SJCRH30 (cell line): Measurements from ENCODE around the gene RPTOR. TPM values are rescaled to one million over a fixed set of nuclear protein-coding genes. Genes with fewer than 3 reads are reported as not detected.

ENCODE experiments used
- DNase-seq, 2 experiments: peaks; one replicate each; pipeline ENCODE4 v3.0.0-alpha.2; 2015 to 2020
- H3K27ac ChIP-seq: fragments of 250-450 bp; sonication (Bioruptor Pico); 2 replicates; pipeline ENCODE4 v1.5.1; 2020; ENCODE audit warnings: mild to moderate bottlenecking, moderate library complexity
- H3K27me3 ChIP-seq: fragments of 250-450 bp; sonication (Bioruptor Pico); 2 replicates; pipeline ENCODE4 v1.5.1; 2020; ENCODE audit warnings: mild to moderate bottlenecking, moderate library complexity
- H3K36me3 ChIP-seq: fragments of 250-450 bp; sonication (Bioruptor Pico); 2 replicates; pipeline ENCODE4 v1.5.1; 2020; ENCODE audit warnings: mild to moderate bottlenecking, moderate library complexity
- H3K4me1 ChIP-seq: fragments of 250-450 bp; sonication (Bioruptor Pico); 2 replicates; pipeline ENCODE4 v1.5.1; 2020; ENCODE audit warnings: mild to moderate bottlenecking, moderate library complexity
- H3K4me3 ChIP-seq: fragments of 250-450 bp; sonication (Bioruptor Pico); 2 replicates; pipeline ENCODE4 v1.5.1; 2020; ENCODE audit warnings: mild to moderate bottlenecking, moderate library complexity
- H3K9me3 ChIP-seq: fragments of 250-450 bp; sonication (Bioruptor Pico); replicated peaks from 2 replicates; pipeline ENCODE4 v1.5.1; 2020; ENCODE audit warnings: mild to moderate bottlenecking, moderate library complexity
- total RNA-seq: library from RNA; depleted of rRNA; stranded (reverse); fragments of >200 nt; shearing (Covaris generic); gene quantifications from 2 replicates; pipeline ENCODE4 v1.2.3, GENCODE V29; 2014

The RPTOR gene
- total RNA-seq, 1 experiment from 2014 or later = 43.6 TPM

- Histone ChIP-seq H3K36me3 (no peaks in the 10 kb centered on the region), H3K9me3 (peaks cover 6% of the 10 kb centered on the region; the same call in 1 of the 2 replicates), H3K27me3 (no peaks in the 10 kb centered on the region), H3K27ac (no peak overlapping the region), H3K4me1 (peaks cover 14% of the 10 kb centered on the region), H3K4me3 (no peak overlapping the region)
- DNase-seq = no peak
These were observed 56.5 kb downstream of the RPTOR start for GRCh38 chr17:80601146-80601545.

- H3K4me3 ChIP-seq = no peak overlapping the region
- no peak overlapping the region for H3K27ac ChIP-seq
- no peaks in the 10 kb centered on the region for H3K4me1 ChIP-seq
- H3K9me3 ChIP-seq = peaks cover 6% of the 10 kb centered on the region; the same call in 1 of the 2 replicates
- H3K27me3 ChIP-seq = no peaks in the 10 kb centered on the region
- no peaks in the 10 kb centered on the region for H3K36me3 ChIP-seq
- DNase-seq = no peak
These were observed 58.8 kb downstream of the RPTOR start for GRCh38 chr17:80603396-80603795.

GRCh38 chr17:80604009-80604669 is 59.5 kb downstream of the RPTOR start:
- no peaks in the 10 kb centered on the region for H3K36me3 ChIP-seq
- H3K9me3 ChIP-seq = peaks cover 6% of the 10 kb centered on the region; the same call in 1 of the 2 replicates
- H3K4me3 ChIP-seq = no peak overlapping the region
- H3K27ac ChIP-seq = no peak overlapping the region
- H3K27me3 ChIP-seq = no peaks in the 10 kb centered on the region
- no peak for DNase-seq
- no peaks in the 10 kb centered on the region for H3K4me1 ChIP-seq

GRCh38 chr17:80604670-80605010 is 60.0 kb downstream of the RPTOR start:
- Histone ChIP-seq H3K4me1 (no peaks in the 10 kb centered on the region), H3K36me3 (no peaks in the 10 kb centered on the region), H3K4me3 (no peak overlapping the region), H3K9me3 (peaks cover 6% of the 10 kb centered on the region; the same call in 1 of the 2 replicates), H3K27me3 (no peaks in the 10 kb centered on the region), H3K27ac (no peak overlapping the region)
- no peak for DNase-seq

GRCh38 chr17:80605326-80606066 is 60.9 kb downstream of the RPTOR start:
- H3K36me3 ChIP-seq = no peaks in the 10 kb centered on the region; the same call in 1 of the 2 replicates
- H3K27me3 ChIP-seq = no peaks in the 10 kb centered on the region
- no peak overlapping the region for H3K4me3 ChIP-seq
- no peak for DNase-seq
- no peaks in the 10 kb centered on the region for H3K4me1 ChIP-seq
- no peak overlapping the region for H3K27ac ChIP-seq
- peaks cover 6% of the 10 kb centered on the region; the same call in 1 of the 2 replicates for H3K9me3 ChIP-seq

- no peak for DNase-seq
- no peaks in the 10 kb centered on the region for H3K4me1 ChIP-seq
- peaks cover 6% of the 10 kb centered on the region; the same call in 1 of the 2 replicates for H3K9me3 ChIP-seq
- H3K36me3 ChIP-seq = no peaks in the 10 kb centered on the region; the same call in 1 of the 2 replicates
- H3K27me3 ChIP-seq = no peaks in the 10 kb centered on the region
- H3K4me3 ChIP-seq = no peak overlapping the region
- no peak overlapping the region for H3K27ac ChIP-seq
These were observed 63.7 kb downstream of the RPTOR start for GRCh38 chr17:80608326-80608725.

GRCh38 chr17:80609757-80610156 is 65.1 kb downstream of the RPTOR start:
- Histone ChIP-seq H3K4me3 (no peak overlapping the region), H3K9me3 (no peaks in the 10 kb centered on the region), H3K36me3 (no peaks in the 10 kb centered on the region; the same call in 1 of the 2 replicates), H3K27me3 (no peaks in the 10 kb centered on the region), H3K4me1 (no peaks in the 10 kb centered on the region), H3K27ac (no peak overlapping the region)
- no peak for DNase-seq

- Histone ChIP-seq H3K27ac (no peak overlapping the region), H3K4me1 (no peaks in the 10 kb centered on the region), H3K36me3 (no peaks in the 10 kb centered on the region; the same call in 1 of the 2 replicates), H3K27me3 (no peaks in the 10 kb centered on the region), H3K9me3 (no peaks in the 10 kb centered on the region), H3K4me3 (no peak overlapping the region)
- no peak for DNase-seq
These were observed 67.2 kb downstream of the RPTOR start for GRCh38 chr17:80611816-80612215.

GRCh38 chr17:80612997-80613731 is 68.5 kb downstream of the RPTOR start:
- DNase-seq = no peak
- Histone ChIP-seq H3K9me3 (no peaks in the 10 kb centered on the region), H3K36me3 (no peaks in the 10 kb centered on the region; the same call in 1 of the 2 replicates), H3K4me1 (no peaks in the 10 kb centered on the region), H3K4me3 (no peak overlapping the region), H3K27me3 (no peaks in the 10 kb centered on the region), H3K27ac (no peak overlapping the region)

- Histone ChIP-seq H3K9me3 (no peaks in the 10 kb centered on the region), H3K4me3 (no peak overlapping the region), H3K36me3 (no peaks in the 10 kb centered on the region; the same call in 1 of the 2 replicates), H3K27ac (no peak overlapping the region), H3K4me1 (no peaks in the 10 kb centered on the region), H3K27me3 (no peaks in the 10 kb centered on the region)
- no peak for DNase-seq
These were observed 69.1 kb downstream of the RPTOR start for GRCh38 chr17:80613732-80614071.

- DNase-seq = no peak
These were observed 69.9 kb downstream of the RPTOR start for GRCh38 chr17:80614332-80615047.

GRCh38 chr17:80615376-80615775 is 70.7 kb downstream of the RPTOR start:
- no peak for DNase-seq
- Histone ChIP-seq H3K9me3 (no peaks in the 10 kb centered on the region), H3K4me3 (no peak overlapping the region), H3K27ac (no peak overlapping the region), H3K27me3 (no peaks in the 10 kb centered on the region), H3K36me3 (peaks cover 3% of the 10 kb centered on the region; the same call in 1 of the 2 replicates), H3K4me1 (peaks cover 8% of the 10 kb centered on the region; the same call in 1 of the 2 replicates)

More at GRCh38 chr17:80614332-80615047, 69.9 kb downstream of the RPTOR start:
- Histone ChIP-seq H3K4me1 (no peaks in the 10 kb centered on the region; the same call in 1 of the 2 replicates), H3K27ac (no peak overlapping the region), H3K36me3 (no peaks in the 10 kb centered on the region; the same call in 1 of the 2 replicates), H3K27me3 (no peaks in the 10 kb centered on the region), H3K9me3 (no peaks in the 10 kb centered on the region), H3K4me3 (no peak overlapping the region)

- Histone ChIP-seq H3K4me1 (peaks cover 20% of the 10 kb centered on the region), H3K4me3 (no peak overlapping the region)
These were observed 72.1 kb downstream of the RPTOR start for GRCh38 chr17:80616705-80617104.

GRCh38 chr17:80618304-80618703 is 73.7 kb downstream of the RPTOR start:
- Histone ChIP-seq H3K27ac (no peak overlapping the region), H3K27me3 (no peaks in the 10 kb centered on the region), H3K4me3 (no peak overlapping the region), H3K4me1 (peaks cover 33% of the 10 kb centered on the region), H3K9me3 (no peaks in the 10 kb centered on the region), H3K36me3 (peaks cover 3% of the 10 kb centered on the region; the same call in 1 of the 2 replicates)
- DNase-seq = no peak

More at GRCh38 chr17:80616705-80617104, 72.1 kb downstream of the RPTOR start:
- Histone ChIP-seq H3K9me3 (no peaks in the 10 kb centered on the region), H3K27ac (no peak overlapping the region), H3K27me3 (no peaks in the 10 kb centered on the region), H3K36me3 (peaks cover 3% of the 10 kb centered on the region; the same call in 1 of the 2 replicates)
- no peak for DNase-seq
